Osteoblast (primary cell): ENCODE measurements around the gene CCDC28B. TPM values are rescaled to one million over a fixed set of nuclear protein-coding genes. Genes with fewer than 3 reads are reported as not detected.

Experiments used
- DNase-seq: peaks from one replicate; pipeline ENCODE4 v3.0.0; 2011; ENCODE audit warnings: low spot score, mixed read lengths; ENCODE audit not compliant: insufficient read length; ENCODE audit errors: missing footprints
- H2AFZ ChIP-seq: 2 replicates; pipeline ENCODE4 v1.6.0; 2011; ENCODE audit warnings: mild to moderate bottlenecking, low read length
- H3K27ac ChIP-seq: 2 replicates; pipeline ENCODE4 v1.5.1; 2011; ENCODE audit warnings: mild to moderate bottlenecking, low read depth, low read length, moderate library complexity
- H3K27me3 ChIP-seq: 2 replicates; pipeline ENCODE4 v1.6.0; 2012; ENCODE audit warnings: mild to moderate bottlenecking, control low read depth, inconsistent platforms, low read length, moderate library complexity; ENCODE audit not compliant: insufficient read depth
- H3K36me3 ChIP-seq: 2 replicates; pipeline ENCODE4 v1.5.1; 2011; ENCODE audit warnings: mild to moderate bottlenecking, low read length, control low read depth, moderate library complexity; ENCODE audit not compliant: insufficient read depth
- H3K4me1 ChIP-seq: 2 replicates; pipeline ENCODE4 v1.5.1; 2011; ENCODE audit warnings: mild to moderate bottlenecking, low read length, control low read depth, moderate library complexity; ENCODE audit not compliant: insufficient read depth
- H3K4me2 ChIP-seq: 2 replicates; pipeline ENCODE4 v1.6.0; 2011; ENCODE audit warnings: mild to moderate bottlenecking, low read length; ENCODE audit not compliant: insufficient read depth
- H3K4me3 ChIP-seq: fragments of 200-600 bp; sonication (generic); 3 replicates; pipeline ENCODE4 v1.5.1; 2012; ENCODE audit warnings: mild to moderate bottlenecking, low read length, inconsistent platforms; ENCODE audit not compliant: insufficient read depth
- H3K79me2 ChIP-seq: 2 replicates; pipeline ENCODE4 v1.6.0; 2012; ENCODE audit warnings: mild to moderate bottlenecking, low read length, control low read depth, inconsistent platforms; ENCODE audit not compliant: insufficient read depth
- H3K9me3 ChIP-seq: 2 replicates; pipeline ENCODE4 v1.5.1; 2011; ENCODE audit warnings: low read depth, low read length, control low read depth
- H4K20me1 ChIP-seq: 2 replicates; pipeline ENCODE4 v1.6.0; 2012; ENCODE audit warnings: mild to moderate bottlenecking, low read length, control low read depth; ENCODE audit not compliant: insufficient read depth
- CTCF ChIP-seq: IDR thresholded peaks from 2 replicates; pipeline ENCODE4 v1.5.1; 2011; ENCODE audit warnings: mild to moderate bottlenecking, low read depth, low read length, moderate library complexity; ENCODE audit errors: extremely low read depth
- total RNA-seq: library from RNA; depleted of rRNA; stranded (reverse); fragments of >200 nt; gene quantifications from 2 replicates; pipeline ENCODE4 v1.2.3, GENCODE V29; 2012

Gene CCDC28B
- total RNA-seq, 1 donor = 8.0 TPM

DNA sequence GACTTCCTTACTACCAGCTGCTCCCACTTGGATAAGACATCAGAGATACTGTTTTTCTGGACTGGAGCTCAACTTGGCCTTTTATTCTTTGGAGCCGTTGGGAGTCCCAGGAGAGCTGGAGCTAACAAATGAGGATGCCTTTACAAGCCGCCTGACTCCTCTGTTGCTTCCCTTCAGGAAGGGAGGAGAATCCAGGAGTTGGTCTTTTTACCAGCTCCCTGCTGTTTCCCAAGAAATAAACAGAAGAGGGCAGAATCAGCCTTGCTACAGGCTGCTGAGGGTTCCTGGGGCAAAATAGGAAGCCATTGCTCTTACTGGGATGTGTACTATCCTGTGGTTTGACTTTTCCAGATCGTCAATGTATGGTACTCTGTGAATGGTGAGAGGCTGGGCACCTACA lies 23.3 kb downstream of the CCDC28B start:
- Histone ChIP-seq H3K27me3 (no peaks in the 10 kb centered on the region), H3K4me2 (peak overlapping the region; percentile 100), H4K20me1 (no peaks in the 10 kb centered on the region), H3K4me1 (peaks cover 29% of the 10 kb centered on the region), H3K79me2 (peaks cover 53% of the 10 kb centered on the region), H2AFZ (no peak overlapping the region), H3K9me3 (no peaks in the 10 kb centered on the region), H3K27ac (peak overlapping the region; percentile 46), H3K36me3 (peaks cover 52% of the 10 kb centered on the region), H3K4me3 (peak overlapping the region; percentile 17)
- no peak for TF ChIP-seq CTCF
- DNase-seq = peak; percentile 44

GRCh38 chr1:32224285-32224684 lies 23.9 kb downstream of the CCDC28B start:
- Histone ChIP-seq H3K4me2 (peak overlapping the region; percentile 100), H3K9me3 (no peaks in the 10 kb centered on the region), H4K20me1 (no peaks in the 10 kb centered on the region), H3K27ac (peak overlapping the region; percentile 46), H2AFZ (no peak overlapping the region), H3K79me2 (peaks cover 53% of the 10 kb centered on the region), H3K36me3 (peaks cover 51% of the 10 kb centered on the region), H3K4me3 (no peak overlapping the region), H3K27me3 (no peaks in the 10 kb centered on the region), H3K4me1 (peaks cover 29% of the 10 kb centered on the region)
- DNase-seq = peak; percentile 15
- no peak for TF ChIP-seq CTCF

GRCh38 chr1:32228771-32229170 lies 28.4 kb downstream of the CCDC28B start:
- peak; percentile 59 for DNase-seq
- H3K79me2 ChIP-seq = peaks cover 11% of the 10 kb centered on the region
- no peaks in the 10 kb centered on the region for H3K27me3 ChIP-seq

DNA sequence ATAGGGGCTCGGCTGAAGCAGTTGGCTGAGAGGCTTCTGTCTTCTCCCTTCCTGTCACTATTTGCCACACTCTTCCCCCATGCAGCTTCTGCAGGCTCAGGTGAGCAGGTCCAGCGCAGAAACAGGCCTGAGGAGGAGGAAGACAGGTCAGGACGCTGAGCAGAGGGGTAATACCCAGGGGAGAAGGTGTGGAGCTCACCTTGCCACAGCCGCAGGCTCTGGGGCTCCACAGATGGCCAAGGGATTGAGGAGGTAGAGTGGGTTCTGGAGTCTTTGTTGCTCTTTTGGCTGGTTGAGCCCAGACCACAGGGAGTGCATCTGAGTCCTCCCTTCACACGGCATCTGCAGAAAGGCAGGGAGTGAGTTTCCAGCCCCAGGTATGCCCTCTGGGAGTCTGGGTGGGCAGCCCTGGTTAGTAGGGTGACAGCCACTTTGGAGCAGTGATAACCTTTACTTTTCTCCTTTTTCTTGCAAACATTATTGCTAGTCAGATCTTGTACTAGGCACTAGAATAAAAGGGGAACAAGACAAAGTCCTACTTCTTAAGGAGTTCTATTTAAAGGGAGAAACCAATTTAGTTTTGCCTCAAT lies 31.5 kb downstream of the CCDC28B start:
- Histone ChIP-seq H3K79me2 (no peaks in the 10 kb centered on the region), H3K36me3 (peaks cover 46% of the 10 kb centered on the region), H4K20me1 (no peaks in the 10 kb centered on the region), H3K27ac (no peak overlapping the region), H3K4me1 (peaks cover 19% of the 10 kb centered on the region), H3K27me3 (no peaks in the 10 kb centered on the region), H3K4me3 (no peak overlapping the region), H3K9me3 (no peaks in the 10 kb centered on the region), H3K4me2 (no peak overlapping the region), H2AFZ (no peak overlapping the region)
- DNase-seq = no peak
- no peak for TF ChIP-seq CTCF

More at GRCh38 chr1:32228771-32229170, 28.4 kb downstream of the CCDC28B start:
- H3K4me2 ChIP-seq = no peak overlapping the region
- no peak overlapping the region for H2AFZ ChIP-seq
- peaks cover 67% of the 10 kb centered on the region for H3K36me3 ChIP-seq
- no peak overlapping the region for H3K27ac ChIP-seq
- H3K4me3 ChIP-seq = no peak overlapping the region
- no peaks in the 10 kb centered on the region for H3K9me3 ChIP-seq
- no peak for TF ChIP-seq CTCF
- H3K4me1 ChIP-seq = peaks cover 4% of the 10 kb centered on the region
- no peaks in the 10 kb centered on the region for H4K20me1 ChIP-seq
